GF-D8 (cell line): Measurements from ENCODE around the gene E4F1.

Experiments used
- DNase-seq: peaks from one replicate; lab custom pipeline; 2025; lab: John Stamatoyannopoulos, UW

The E4F1 gene

GRCh38 chr16:2206780-2207433 is 16.5 kb upstream of the E4F1 start:
- DNase-seq = no peak

DNA sequence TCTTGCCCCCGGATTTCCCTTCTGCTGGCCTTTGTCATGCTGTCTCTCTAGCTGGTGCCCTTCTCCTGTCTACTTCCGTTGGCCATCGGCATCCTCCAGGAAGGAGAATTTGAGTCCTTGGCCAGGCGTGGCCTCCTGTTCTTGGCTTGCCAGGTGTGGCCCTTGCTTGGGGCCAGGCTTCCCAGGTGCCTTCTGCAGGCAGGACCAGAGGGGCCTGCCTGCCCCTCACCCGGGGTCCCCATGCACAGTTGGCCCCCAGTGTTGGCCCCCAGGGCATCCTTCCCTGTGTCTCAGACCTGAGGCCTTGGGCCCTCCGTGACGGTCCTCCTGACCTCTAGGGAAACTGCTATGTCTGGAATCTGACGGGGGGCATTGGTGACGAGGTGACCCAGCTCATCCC is 15.5 kb upstream of the E4F1 start:
- no peak for DNase-seq

GRCh38 chr16:2208308-2208707 is 15.1 kb upstream of the E4F1 start:
- DNase-seq = no peak

DNA sequence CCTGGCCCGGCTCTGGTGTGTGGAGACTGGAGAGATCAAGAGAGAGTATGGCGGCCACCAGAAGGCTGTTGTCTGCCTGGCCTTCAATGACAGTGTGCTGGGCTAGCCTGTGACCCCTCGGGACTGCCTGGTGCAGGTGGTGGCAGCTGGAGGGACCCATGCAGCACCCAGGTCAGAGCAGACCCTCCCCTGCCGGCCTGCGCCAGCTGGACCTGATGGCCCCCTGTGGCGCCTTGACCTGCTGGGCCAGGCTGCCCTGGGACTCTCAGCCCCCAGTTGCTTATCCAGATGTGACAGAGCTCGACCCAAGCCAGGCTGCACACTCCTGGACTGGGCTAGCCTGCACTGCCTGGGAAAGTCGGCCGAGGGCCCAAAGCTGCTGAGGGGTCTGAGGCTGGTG is 14.6 kb upstream of the E4F1 start:
- no peak for DNase-seq

- no peak for DNase-seq
Observed at GRCh38 chr16:2209258-2210008, 14.0 kb upstream of the E4F1 start.

- DNase-seq = no peak
Observed at GRCh38 chr16:2210009-2210332, 13.4 kb upstream of the E4F1 start.

GRCh38 chr16:2210386-2211365 is 12.7 kb upstream of the E4F1 start, which contains the start of gene BRICD5:
TSS of gene BRICD5 (minus strand) at chr16:2210863. CDS start at chr16:2210833, 30 bp downstream.
- no peak for DNase-seq

GRCh38 chr16:2211923-2212347 is 11.5 kb upstream of the E4F1 start:
- no peak for DNase-seq

- peak; percentile 67 for DNase-seq
Observed at GRCh38 chr16:2212362-2213324, 10.7 kb upstream of the E4F1 start.

- DNase-seq = no peak
Observed at GRCh38 chr16:2213817-2214718, 9.3 kb upstream of the E4F1 start.

GRCh38 chr16:2214719-2214968 is 8.7 kb upstream of the E4F1 start, which contains the start of gene PGP:
TSS of gene PGP (minus strand) at chr16:2214840. CDS start at chr16:2214777, 63 bp downstream.
- DNase-seq = no peak

DNA sequence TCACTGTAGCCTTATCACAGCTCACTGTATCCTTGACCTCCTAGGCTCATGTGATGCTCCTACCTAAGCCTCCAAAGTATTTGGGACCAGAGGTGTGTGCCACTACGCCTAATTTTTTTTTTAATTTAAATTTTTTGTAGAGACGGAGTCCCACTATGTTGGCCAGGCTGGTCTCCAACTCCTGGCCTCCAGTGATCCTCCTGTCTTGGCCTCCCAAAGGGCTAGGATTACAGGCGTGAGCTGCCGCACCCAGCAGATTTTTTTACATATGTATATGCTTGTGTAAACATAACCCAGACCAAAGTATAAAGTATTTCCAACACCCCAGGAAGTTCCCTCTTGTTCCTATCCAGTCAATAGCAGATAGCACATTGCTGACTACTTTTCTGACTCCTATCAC is 7.1 kb upstream of the E4F1 start:
- DNase-seq = no peak

- DNase-seq = no peak
Observed at GRCh38 chr16:2223942-2224486, 623 bp downstream of the E4F1 start.

DNA sequence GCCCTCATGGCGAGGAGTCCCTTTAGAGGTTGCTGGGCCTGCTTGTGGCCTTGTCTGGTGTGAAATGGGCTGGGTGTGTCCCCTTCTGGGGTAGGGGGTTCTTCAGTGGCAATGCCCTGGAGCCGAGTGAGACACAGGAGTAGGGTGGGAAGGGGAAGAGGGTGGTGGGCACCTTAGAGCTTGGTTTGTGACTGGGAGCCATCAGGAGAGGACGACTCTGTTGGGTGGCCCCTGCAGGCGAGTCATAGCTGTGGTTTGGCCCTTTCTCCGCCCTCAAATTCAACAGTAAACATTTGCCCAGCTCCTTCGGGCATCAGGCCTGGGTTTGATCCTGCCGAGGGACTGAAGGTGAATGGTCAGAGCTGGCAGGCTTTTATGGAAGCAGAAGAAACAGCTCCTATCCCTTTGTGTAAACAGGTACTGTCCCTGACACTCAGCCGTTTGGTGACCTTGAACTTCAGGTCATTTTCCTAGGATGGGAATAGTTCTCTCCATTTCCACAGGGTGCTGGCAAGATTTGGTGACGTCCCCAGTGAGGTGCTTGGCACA is 2.9 kb downstream of the E4F1 start:
- no peak for DNase-seq

DNA sequence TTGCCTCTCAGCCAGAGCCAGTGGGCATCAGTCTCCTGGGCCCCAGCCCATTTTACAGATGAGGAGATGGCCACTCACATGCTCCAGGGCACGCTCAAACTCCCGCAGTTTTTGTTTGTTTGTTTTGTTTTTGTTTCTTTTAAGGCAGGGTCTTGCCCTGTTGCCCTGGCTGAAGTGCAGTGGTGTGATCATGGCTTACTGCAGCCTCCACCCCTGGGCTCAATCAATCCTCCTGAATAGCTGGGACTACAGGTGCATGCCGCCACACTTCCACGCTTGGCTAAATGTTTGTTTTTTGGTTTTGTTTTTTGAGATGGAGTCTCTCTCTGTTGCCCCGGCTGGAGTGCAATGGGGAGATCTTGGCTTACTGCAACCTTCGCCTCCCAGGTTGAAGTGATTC is 3.5 kb downstream of the E4F1 start:
- no peak for DNase-seq

DNA sequence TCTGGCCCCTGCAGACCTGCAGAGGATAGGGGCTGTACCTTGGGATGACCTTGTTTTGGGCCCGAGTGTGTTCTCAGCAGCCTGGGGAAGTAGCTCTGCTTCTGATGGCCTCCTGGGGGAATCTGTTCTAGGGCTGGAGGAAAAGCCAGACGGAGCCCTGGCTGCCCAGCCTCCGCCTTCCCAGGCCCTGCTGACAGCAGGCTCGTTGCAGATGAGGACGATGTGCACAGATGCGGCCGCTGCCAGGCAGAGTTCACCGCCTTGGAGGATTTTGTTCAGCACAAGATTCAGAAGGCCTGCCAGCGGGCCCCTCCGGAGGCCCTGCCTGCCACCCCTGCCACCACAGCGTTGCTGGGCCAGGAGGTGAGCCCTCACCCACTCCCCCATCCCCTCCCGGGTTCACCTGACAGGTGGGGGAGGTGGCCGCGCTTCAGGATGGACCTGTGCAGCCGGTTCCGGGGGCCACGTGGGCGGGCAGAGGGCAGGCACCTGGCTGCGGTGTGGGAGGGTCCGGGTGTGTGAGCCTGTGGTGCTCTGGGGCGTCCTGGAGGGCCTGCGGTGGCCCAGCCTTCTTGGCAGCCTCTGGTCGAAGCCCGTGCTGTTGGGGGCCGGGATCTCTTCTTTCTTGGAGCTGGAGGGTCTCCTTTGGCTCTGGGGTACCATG is 4.9 kb downstream of the E4F1 start:
- no peak for DNase-seq

DNA sequence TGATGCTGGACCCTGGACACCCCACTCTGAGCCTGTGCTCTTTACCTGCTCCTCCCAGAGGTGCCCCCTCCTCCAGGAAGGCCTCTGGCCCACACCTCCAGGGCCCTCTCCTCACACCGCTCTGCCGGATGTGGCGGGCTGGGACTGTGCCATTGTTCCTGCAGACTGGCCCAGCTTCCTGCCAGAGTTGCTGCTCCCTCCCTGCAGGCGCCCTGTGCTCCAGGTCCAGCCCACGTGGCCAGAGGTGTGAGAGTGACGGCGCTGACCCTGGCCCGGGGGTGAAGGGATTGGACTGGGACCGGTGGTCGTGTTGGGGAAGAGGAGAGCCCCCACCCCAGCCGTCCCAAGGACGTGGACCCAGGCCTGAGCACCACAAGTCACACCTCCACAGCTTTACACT is 5.7 kb downstream of the E4F1 start:
- DNase-seq = no peak

DNA sequence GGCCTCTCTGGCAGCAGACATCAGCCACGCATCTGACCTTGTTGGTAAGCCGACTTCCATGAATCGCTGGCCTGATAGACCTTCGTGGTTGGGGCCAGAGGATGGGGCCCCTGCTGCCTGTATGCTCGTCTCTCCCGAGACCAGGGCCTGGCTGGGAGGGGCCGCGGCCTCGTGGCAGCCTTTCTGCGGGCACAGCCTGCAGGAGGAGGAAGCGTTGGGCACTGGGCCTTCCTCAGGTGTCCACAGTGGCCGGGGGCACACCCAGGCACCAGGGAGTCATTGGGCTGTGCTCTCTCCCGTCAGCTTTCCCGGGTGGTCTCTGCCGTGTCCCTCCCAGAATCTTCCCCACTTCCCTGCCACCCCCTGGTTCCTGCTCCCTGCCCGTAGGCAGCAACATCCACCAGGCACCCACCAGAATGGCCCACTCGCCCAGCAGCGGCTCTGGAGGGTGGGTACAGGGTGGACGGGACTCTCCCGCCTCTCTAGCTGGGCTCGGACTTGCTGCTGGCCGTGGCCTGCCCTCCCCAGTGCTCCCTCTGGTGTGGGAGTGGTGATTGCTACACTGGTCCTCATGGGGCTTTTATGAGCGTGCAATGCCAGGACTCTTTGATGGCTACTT is 6.3 kb downstream of the E4F1 start:
- DNase-seq = no peak

GRCh38 chr16:2230376-2230775 is 7.0 kb downstream of the E4F1 start:
- no peak for DNase-seq
